Measurements from ENCODE around the gene MDM2.

GRCh38 chr12:68854554-68854953 lies 46.6 kb downstream of the MDM2 start:
- no peak for TF ChIP-seq CREB5 (CRISPR knock-in tag; IDR thresholded peaks at IDR 0.05; ENCODE audit: low read depth)
- TF ChIP-seq, protein P1, sequence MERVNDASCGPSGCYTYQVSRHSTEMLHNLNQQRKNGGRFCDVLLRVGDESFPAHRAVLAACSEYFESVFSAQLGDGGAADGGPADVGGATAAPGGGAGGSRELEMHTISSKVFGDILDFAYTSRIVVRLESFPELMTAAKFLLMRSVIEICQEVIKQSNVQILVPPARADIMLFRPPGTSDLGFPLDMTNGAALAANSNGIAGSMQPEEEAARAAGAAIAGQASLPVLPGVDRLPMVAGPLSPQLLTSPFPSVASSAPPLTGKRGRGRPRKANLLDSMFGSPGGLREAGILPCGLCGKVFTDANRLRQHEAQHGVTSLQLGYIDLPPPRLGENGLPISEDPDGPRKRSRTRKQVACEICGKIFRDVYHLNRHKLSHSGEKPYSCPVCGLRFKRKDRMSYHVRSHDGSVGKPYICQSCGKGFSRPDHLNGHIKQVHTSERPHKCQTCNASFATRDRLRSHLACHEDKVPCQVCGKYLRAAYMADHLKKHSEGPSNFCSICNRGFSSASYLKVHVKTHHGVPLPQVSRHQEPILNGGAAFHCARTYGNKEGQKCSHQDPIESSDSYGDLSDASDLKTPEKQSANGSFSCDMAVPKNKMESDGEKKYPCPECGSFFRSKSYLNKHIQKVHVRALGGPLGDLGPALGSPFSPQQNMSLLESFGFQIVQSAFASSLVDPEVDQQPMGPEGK (CRISPR knock-in tag; IDR thresholded peaks at IDR 0.05; ENCODE audit: borderline replicate concordance), result no peak
- TF ChIP-seq TOX (CRISPR knock-in tag; IDR thresholded peaks at IDR 0.05; ENCODE audit: borderline replicate concordance), result no peak
- TF ChIP-seq ARNTL (CRISPR knock-in tag; IDR thresholded peaks at IDR 0.05; ENCODE audit: borderline replicate concordance, low read depth), result no peak
- no peak for TF ChIP-seq ISL1 (CRISPR knock-in tag; IDR thresholded peaks at IDR 0.05)
